IPS-NIHi7 (cell line): ENCODE results near the gene TMEM269.
"Not testable (repeated sequence)": the region's sequence is repeated elsewhere in the genome, so short reads cannot be mapped to it uniquely, and the experiment has no call there.

Source experiments
- DNase-seq: peaks from one replicate; pipeline ENCODE4 v3.0.0; 2012; ENCODE audit warnings: mixed read lengths; ENCODE audit errors: extremely low spot score

TMEM269 gene

GRCh38 chr1:42748021-42748420 lies 36.8 kb upstream of the TMEM269 start:
- no peak for DNase-seq

GRCh38 chr1:42748461-42749410 lies 36.1 kb upstream of the TMEM269 start:
- DNase-seq: no peak

GRCh38 chr1:42750041-42750440 lies 34.8 kb upstream of the TMEM269 start:
- no peak for DNase-seq

DNA sequence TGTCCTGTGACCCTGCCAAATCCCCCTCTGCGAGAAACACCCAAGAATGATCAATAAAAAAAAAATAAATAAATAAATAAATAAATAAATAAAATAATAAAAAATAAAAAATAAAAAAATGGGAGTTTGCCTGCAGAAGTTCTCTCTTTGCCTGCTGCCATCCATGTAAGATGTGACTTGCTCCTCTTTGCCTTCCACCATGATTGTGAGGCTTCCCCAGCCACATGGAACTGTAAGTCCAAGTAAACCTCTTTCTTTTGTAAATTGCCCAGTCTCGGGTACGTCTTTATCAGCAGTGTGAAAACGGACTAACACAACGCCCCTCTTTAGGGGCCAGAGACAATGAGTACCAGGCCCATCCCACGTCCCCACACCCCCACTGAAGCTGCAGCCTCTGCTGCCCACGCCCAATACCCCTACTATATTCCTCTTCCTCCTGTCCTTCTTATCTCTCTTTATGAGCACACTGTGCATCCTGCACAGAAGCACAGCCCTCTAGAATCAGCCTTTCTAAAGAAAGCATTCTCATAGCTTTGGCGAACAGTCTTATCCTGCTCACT lies 33.2 kb upstream of the TMEM269 start:
- DNase-seq: not testable (repeated sequence)

- no peak for DNase-seq
Observed at GRCh38 chr1:42752284-42752683, 32.5 kb upstream of the TMEM269 start.

DNA sequence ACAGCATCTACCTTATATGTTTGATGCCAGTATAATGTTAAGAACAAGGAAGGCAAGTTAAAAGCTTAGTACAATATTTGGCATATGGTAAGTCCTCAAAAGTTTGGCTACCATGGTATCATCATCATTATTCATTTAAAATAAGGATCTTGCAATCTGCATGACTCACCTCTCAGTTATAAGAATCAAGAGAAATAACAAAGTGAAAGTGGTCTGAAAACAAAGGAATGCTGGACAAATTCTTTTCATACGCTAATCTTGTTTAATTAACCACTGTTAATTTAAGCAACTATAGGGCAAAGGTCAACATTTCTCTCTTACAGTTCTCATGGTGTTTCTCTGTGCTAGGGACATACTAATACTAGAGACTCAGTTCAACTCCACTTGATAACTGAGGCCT lies 31.7 kb upstream of the TMEM269 start:
- no peak for DNase-seq

GRCh38 chr1:42756956-42757891 lies 27.6 kb upstream of the TMEM269 start:
- DNase-seq: peak; percentile 76

- no peak for DNase-seq
Observed at GRCh38 chr1:42757892-42758275, 26.9 kb upstream of the TMEM269 start.

DNA sequence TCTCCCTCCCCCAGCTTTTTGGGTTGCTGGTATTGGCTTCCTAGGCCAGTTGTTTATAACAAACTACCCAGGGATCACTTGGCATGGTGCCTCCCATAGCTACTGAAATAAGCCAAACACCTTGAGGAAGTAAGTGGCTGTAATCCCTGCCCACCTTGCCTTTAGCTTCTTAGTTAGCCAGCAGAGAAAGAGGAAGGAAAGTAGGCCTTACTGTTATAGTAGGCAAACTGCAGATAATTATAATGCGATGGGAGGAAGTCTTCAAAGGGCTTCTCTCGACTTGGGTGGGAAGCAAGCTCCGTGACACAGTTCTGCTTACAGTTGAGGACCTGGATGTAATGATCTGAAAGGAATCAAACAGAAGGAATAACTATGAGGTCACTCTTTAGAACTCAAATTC lies 26.1 kb upstream of the TMEM269 start:
- no peak for DNase-seq

GRCh38 chr1:42759114-42759513 lies 25.7 kb upstream of the TMEM269 start:
- DNase-seq: peak; percentile 39

GRCh38 chr1:42761567-42761966 lies 23.2 kb upstream of the TMEM269 start:
- no peak for DNase-seq

GRCh38 chr1:42762269-42762668 lies 22.5 kb upstream of the TMEM269 start:
- no peak for DNase-seq

DNA sequence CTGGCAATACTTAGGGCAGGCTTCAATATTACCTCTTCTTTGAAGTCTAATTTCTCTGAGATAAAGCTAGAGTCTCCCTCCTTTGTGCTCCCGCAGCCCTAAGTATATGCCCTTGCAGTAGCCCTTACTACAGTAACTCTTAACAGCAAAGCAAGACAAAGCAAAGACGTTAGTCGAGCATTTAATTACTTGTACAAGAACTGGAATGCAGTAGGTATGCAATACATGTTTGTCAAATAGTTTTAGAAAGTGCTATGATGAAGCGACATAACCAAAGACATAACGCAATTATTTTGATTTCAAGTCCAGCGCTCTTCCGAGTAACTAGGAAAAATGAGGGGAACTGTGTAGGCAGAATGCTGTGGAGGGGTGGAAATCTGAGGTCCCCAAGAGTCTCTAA lies 19.5 kb upstream of the TMEM269 start:
- DNase-seq: no peak

- peak; percentile 52 for DNase-seq
Observed at GRCh38 chr1:42765832-42766740, 18.7 kb upstream of the TMEM269 start.

GRCh38 chr1:42766741-42767509 lies 17.9 kb upstream of the TMEM269 start, which contains the start of the genes C1orf50 and P3H1:
Gene C1orf50 (plus strand): TSS chr1:42767249. CDS start chr1:42767312, 63 bp downstream.
Gene P3H1 (minus strand): TSS chr1:42767028. CDS start chr1:42766971, 57 bp downstream.
- peak; percentile 98 for DNase-seq

DNA sequence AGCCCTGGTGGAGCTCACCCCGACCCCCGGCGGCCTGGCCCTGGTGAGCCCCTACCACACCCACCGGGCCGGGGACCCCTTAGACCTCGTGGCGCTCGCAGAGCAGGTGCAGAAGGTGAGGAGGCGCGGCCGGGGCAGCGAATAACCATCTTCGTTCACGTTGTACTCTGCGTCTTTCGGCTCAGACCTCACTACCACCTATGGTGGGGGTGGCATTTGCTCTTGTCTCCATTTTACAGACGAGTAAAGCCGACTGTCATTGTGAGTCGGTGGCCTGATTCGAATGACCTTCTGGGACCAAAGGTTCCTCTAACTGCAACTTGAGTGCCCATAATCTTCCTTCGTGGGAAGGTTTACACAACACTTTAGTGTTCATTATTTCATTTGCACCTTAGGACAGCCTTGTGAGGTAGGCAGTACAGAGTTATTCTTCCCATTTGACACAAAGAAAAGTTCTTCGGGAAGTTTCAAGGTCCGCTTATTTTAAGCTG lies 17.2 kb upstream of the TMEM269 start:
- DNase-seq: no peak

DNA sequence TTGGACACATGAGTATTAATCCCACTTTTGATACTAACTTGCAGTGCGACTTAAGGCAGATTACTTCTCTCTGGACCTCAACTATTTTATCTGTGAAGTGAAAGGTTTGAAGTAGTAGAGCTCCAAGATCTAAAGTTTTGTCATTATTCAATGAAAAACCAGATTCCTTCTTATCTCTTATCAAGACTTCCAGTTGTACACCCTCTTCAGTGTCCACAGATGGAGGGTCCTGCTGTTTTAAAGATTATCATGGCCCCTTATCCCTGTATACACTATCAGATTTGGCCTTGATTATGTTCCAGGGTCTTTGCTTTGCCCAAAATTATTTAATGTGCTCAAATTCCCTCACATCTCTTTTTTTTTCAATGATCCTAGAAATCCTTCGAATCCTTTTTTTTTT lies 16.6 kb upstream of the TMEM269 start:
- DNase-seq: no peak

DNA sequence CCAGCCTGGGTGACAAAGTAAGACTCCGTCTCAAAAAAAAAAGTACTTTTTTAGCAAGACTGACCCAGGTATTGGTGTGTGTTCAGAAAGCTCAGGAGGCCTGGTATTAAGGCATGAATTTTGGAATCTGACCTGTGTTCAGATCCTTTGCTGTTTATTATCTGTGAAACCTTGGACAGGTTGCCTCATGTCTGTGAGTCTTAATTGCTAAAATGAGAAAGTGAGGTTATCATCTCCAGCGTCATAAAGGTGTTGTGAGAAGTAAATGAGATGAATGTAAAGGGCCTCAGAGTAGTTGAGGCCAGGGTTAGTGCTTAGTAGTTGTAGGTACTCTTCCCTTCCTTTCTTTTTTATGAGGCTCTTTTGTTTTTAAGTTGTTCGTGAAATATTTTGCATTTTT lies 15.0 kb upstream of the TMEM269 start:
- DNase-seq: no peak

DNA sequence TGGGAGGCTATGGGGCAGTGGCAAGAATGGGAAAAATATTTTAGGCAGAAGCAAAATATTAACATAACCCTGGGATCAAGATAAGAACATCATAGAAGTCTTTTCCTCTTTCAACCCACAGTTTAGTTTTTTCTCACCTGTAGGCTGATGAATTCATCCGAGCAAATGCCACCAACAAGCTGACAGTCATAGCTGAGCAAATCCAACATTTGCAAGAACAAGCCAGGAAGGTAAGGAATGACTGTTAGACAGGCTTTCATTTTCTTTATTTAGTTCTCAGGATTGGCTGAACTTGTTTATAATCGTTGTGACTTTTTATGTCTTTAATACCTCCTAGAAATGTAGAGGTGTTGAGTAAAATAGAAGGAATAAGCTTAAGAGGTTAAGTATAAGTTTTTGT lies 11.4 kb upstream of the TMEM269 start:
- no peak for DNase-seq
